Measurements from ENCODE around the gene ZFPL1. TPM values are rescaled to one million over a fixed set of nuclear protein-coding genes. Genes with fewer than 3 reads are reported as not detected.

Gene ZFPL1
- total and polyA plus RNA-seq, 4 donors, result 34.5 to 45.8 (median 35.2) TPM

DNA sequence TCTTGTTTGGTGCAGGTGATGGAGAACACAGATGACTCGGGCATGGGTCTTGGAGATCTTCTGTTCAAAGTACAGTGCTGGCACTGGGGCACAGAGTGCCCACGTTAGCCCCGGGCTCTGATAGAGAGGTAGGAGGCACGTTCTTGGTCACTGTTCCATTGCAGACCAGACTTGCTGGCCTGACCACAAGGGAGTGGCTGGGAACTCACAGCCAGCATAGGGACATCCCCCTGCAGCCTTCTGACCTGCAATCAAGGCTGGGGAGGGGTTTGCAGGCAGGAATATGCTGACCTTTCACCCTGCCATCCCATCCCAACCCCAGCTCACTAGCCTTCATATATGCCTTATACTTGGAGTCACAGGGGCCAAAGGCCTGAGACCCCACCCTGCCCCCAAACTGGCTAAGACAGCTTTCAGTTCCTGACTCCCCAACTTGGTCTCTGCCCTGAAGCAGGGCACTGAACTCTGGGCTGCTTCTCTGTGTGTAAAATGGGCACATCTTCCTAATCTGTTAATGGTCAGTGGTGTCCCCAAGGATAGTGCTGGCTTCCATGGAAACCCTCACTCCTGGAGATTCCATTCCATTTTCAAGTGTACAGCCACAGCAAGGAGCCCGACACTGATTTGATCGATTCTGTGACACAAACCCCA, 42.7 kb downstream of the ZFPL1 start:
- H3K27ac ChIP-seq (ENCODE audit: low read depth in 1 of 2, low read length in 1 of 2), result no peak overlapping the region

GRCh38 chr11:65127473-65128181, 43.6 kb downstream of the ZFPL1 start:
- H3K27ac ChIP-seq (ENCODE audit: low read depth in 1 of 2, low read length in 1 of 2), result no peak overlapping the region
- no peaks in the 10 kb centered on the region for H3K27me3 ChIP-seq (ENCODE audit: control insufficient read depth in 3 of 3, insufficient read depth in 3 of 3, low read length in 2 of 3)
- 86 to 88% methylated on average over 12 of the region's 12 CpGs for WGBS, 2 donors
- no peak overlapping the region for H3K9ac ChIP-seq (ENCODE audit: insufficient read depth in 1 of 2, low read length in 2 of 2)
- DNase-seq (no peak), ATAC-seq (ENCODE audit: insufficient read depth, low FRiP score) (no peak)
- peaks cover 24 to 72% (median 47%) of the 10 kb centered on the region in 4 donors for H3K36me3 ChIP-seq (ENCODE audit: control insufficient read depth in 4 of 4, insufficient read depth in 4 of 4, low read length in 4 of 4)
- H3K4me3 ChIP-seq, result no peak overlapping the region
- no peak for TF ChIP-seq CTCF (IDR thresholded peaks at IDR 0.05; ENCODE audit: control extremely low read depth, extremely low read depth)
- no peaks in the 10 kb centered on the region for H3K9me3 ChIP-seq (ENCODE audit: control insufficient read depth in 4 of 4, insufficient read depth in 3 of 4, low read length in 3 of 4)
- peaks cover 0 to 6% (median 3%) of the 10 kb centered on the region in 5 donors for H3K4me1 ChIP-seq (ENCODE audit: control insufficient read depth in 5 of 5, insufficient read depth in 5 of 5, low read length in 5 of 5)

More for the DNA sequence above, 42.7 kb downstream of the ZFPL1 start:
- H3K4me1 ChIP-seq (ENCODE audit: control insufficient read depth in 5 of 5, insufficient read depth in 5 of 5, low read length in 5 of 5), result peaks cover 0 to 7% (median 0%) of the 10 kb centered on the region in 5 donors
- H3K9ac ChIP-seq (ENCODE audit: insufficient read depth in 1 of 2, low read length in 2 of 2), result no peak overlapping the region
- 85 to 86% methylated on average over 6 of the region's 6 CpGs for WGBS, 2 donors
- H3K9me3 ChIP-seq (ENCODE audit: control insufficient read depth in 4 of 4, insufficient read depth in 3 of 4, low read length in 3 of 4), result no peaks in the 10 kb centered on the region
- no peak overlapping the region for H3K4me3 ChIP-seq
- peaks cover 18 to 64% (median 39%) of the 10 kb centered on the region in 4 donors for H3K36me3 ChIP-seq (ENCODE audit: control insufficient read depth in 4 of 4, insufficient read depth in 4 of 4, low read length in 4 of 4)
- ATAC-seq (ENCODE audit: insufficient read depth, low FRiP score) (no peak), DNase-seq (no peak)
- TF ChIP-seq CTCF (IDR thresholded peaks at IDR 0.05; ENCODE audit: control extremely low read depth, extremely low read depth), result no peak
- no peaks in the 10 kb centered on the region for H3K27me3 ChIP-seq (ENCODE audit: control insufficient read depth in 3 of 3, insufficient read depth in 3 of 3, low read length in 2 of 3)

DNA sequence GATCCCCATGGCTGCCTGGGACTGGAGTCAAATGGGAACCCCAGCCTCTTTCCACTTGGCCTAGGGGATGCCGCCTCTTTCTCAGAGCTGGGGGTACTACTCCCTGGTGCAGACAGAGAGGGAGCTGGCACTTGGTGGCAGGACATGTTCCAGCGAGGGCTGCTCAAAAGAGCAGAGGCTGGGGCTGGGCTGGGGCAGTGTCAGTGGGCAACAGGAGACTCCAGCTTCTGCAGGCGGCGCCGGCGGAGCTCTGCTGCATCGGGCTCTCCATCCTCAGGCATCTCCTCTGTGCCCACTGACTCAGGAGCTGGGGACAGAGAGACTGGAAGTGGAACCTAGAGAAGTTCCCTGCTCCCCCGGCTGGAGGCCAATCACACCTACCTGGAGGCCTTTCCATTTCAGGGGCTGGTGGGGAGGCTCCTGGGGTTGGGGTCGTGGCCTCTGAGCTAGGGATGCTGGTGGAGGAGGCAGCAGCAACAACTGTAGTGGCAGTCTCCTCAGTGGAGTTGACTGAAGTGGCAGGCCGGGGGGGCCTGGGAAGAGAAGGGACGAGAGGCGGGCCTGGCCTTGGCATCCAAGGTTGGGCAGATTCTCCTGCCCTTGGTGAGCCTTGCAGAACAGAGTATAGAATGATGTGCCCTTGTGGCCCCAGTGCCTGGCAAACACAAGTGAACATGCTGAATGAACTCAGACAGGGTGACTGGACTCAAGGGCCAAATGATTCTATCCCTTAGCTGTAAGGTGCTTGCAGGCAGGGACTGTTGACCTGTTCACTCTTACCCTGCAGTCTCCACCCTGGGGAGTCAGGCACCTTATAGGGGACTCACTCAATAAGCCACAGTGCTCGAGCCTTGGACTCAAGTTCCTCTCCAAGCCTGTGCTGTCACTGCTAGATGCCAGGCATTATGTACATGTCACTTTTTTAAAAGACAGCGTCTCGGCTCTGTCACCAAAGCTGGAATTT, 44.4 kb downstream of the ZFPL1 start:
- Histone ChIP-seq H3K4me3 (no peak overlapping the region), H3K27me3 (ENCODE audit: control insufficient read depth in 3 of 3, insufficient read depth in 3 of 3, low read length in 2 of 3) (no peaks in the 10 kb centered on the region), H3K36me3 (ENCODE audit: control insufficient read depth in 4 of 4, insufficient read depth in 4 of 4, low read length in 4 of 4) (peaks cover 24 to 76% (median 50%) of the 10 kb centered on the region in 4 donors), H3K4me1 (ENCODE audit: control insufficient read depth in 5 of 5, insufficient read depth in 5 of 5, low read length in 5 of 5) (peaks cover 0 to 11% (median 9%) of the 10 kb centered on the region in 5 donors), H3K27ac (ENCODE audit: low read depth in 1 of 2, low read length in 1 of 2) (no peak overlapping the region), H3K9me3 (ENCODE audit: control insufficient read depth in 4 of 4, insufficient read depth in 3 of 4, low read length in 3 of 4) (no peaks in the 10 kb centered on the region), H3K9ac (ENCODE audit: insufficient read depth in 1 of 2, low read length in 2 of 2) (no peak overlapping the region)
- no peak for TF ChIP-seq CTCF (IDR thresholded peaks at IDR 0.05; ENCODE audit: control extremely low read depth, extremely low read depth)
- ATAC-seq (ENCODE audit: insufficient read depth, low FRiP score) (no peak), DNase-seq (no peak)
- 91 to 94% methylated on average over 15 of the region's 15 CpGs for WGBS, 2 donors

All from lung (tissue), 12 donors.